ENCODE data around the gene LHFPL6.

DNA sequence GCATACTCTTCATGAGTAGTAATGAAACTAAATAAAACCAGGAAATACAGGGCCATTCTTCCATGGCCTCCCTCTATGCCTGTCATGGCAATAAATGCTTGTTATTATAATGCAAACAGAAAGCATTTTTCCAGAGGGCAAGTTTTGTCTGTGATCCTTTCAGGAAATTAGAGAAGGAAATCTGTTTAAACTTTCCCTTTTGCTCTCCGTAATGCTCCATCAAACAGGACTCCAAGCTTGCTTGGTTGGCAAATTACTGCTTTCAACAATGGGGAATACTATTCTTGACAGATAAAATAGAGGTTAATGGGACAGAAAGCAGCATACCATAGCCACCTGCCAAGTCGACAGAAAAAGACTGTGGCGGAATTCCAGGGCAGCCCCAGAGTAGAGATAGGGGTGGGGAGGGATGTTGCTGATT lies 252.5 kb downstream of the LHFPL6 start:
- TF ChIP-seq, protein P1, sequence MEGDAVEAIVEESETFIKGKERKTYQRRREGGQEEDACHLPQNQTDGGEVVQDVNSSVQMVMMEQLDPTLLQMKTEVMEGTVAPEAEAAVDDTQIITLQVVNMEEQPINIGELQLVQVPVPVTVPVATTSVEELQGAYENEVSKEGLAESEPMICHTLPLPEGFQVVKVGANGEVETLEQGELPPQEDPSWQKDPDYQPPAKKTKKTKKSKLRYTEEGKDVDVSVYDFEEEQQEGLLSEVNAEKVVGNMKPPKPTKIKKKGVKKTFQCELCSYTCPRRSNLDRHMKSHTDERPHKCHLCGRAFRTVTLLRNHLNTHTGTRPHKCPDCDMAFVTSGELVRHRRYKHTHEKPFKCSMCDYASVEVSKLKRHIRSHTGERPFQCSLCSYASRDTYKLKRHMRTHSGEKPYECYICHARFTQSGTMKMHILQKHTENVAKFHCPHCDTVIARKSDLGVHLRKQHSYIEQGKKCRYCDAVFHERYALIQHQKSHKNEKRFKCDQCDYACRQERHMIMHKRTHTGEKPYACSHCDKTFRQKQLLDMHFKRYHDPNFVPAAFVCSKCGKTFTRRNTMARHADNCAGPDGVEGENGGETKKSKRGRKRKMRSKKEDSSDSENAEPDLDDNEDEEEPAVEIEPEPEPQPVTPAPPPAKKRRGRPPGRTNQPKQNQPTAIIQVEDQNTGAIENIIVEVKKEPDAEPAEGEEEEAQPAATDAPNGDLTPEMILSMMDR (IDR thresholded peaks at IDR 0.05) = no peak
- no peak for TF ChIP-seq POLR2A (IDR thresholded peaks at IDR 0.05)

Data from esophagus squamous epithelium (tissue), 4 donors.